Prostate gland (tissue), 2 donors: ENCODE data around the gene ZGPAT.

Experiments
- POLR2A ChIP-seq: fragments of 450-650 bp; IDR thresholded peaks from one replicate; pipeline ENCODE4 v1.6.1; 2016; ENCODE audit warnings: antibody characterized with exemption, mild to moderate bottlenecking
- TF ChIP-seq, protein P1 (sequence below), 4 experiments: fragments of 200-600 bp in 2 of 4; fragments of 450-650 bp in 2 of 4; sonication (generic) in 2 of 4; IDR thresholded peaks; 1 replicate in 3 of 4; 2 replicates in 1 of 4; pipeline ENCODE4 v1.5.1; 2016 to 2019; ENCODE audit warnings: antibody characterized with exemption in 4 of 4, mild to moderate bottlenecking in 2 of 4, moderate library complexity in 2 of 4

DNA sequence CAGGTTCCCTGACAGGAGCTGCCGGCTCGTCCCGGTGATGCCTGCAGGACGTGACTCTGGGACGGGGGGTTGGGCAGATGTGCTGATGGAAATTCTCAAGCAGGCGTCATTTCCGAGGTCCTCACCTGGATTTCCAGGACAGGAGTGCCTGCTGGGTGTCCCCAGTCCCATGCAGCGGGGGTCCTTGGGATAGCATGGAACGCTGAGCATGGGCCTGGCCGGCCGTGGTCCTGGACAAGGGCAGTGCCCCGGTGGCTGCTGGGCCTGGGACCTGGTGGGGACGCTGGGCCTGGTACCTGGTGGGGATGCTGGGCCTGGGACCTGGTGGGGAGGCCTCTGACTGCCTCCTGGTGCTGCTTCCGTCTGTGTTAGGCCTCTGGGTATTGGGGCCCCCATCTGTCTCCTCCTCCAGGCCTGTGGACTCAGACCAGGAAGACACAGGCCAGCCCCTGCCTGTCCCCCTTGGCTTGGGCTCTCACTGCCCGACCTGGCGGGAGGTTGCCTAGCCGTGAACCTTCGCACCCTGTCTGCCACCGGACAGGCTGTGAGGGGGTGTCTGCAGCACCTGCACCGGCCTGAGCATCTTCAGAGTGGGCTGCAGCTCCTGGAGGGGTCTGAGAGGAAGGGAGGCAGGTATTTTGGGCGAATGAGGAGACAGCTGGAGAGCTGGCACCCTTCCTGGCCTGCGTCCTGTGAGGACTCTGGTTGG is 43.5 kb upstream of the ZGPAT start:
- TF ChIP-seq, protein P1, sequence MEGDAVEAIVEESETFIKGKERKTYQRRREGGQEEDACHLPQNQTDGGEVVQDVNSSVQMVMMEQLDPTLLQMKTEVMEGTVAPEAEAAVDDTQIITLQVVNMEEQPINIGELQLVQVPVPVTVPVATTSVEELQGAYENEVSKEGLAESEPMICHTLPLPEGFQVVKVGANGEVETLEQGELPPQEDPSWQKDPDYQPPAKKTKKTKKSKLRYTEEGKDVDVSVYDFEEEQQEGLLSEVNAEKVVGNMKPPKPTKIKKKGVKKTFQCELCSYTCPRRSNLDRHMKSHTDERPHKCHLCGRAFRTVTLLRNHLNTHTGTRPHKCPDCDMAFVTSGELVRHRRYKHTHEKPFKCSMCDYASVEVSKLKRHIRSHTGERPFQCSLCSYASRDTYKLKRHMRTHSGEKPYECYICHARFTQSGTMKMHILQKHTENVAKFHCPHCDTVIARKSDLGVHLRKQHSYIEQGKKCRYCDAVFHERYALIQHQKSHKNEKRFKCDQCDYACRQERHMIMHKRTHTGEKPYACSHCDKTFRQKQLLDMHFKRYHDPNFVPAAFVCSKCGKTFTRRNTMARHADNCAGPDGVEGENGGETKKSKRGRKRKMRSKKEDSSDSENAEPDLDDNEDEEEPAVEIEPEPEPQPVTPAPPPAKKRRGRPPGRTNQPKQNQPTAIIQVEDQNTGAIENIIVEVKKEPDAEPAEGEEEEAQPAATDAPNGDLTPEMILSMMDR (IDR thresholded peaks at IDR 0.05) = no peak
- TF ChIP-seq POLR2A = no peak
